ENCODE measurements around the gene CITED1. TPM values are rescaled to one million over a fixed set of nuclear protein-coding genes. Genes with fewer than 3 reads are reported as not detected.

The CITED1 gene
- total and polyA plus RNA-seq, 2 donors (not counting 3 experiments of a cell fraction or from before 2014, with no cell fraction given), result not detected

DNA sequence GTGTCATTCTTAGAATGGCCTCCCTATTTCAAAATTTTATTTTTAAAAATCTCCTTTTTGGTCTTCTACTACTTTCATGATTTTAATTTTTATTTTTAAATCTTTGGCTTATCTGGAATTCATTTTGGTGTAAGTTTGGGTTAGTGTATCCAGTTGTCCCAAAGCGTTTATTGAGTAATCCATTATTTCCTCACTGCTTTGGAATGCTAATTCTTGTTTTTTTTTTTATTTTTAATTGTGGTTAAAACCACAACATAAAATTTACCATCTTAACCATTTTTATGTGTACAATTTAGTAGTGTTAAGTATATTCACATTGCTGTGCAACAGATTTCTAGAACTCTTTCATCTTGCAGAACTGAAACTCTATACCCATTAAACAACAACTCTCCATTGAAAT, 8.7 kb downstream of the CITED1 start:
- H3K9me1 ChIP-seq (replicated peaks; ENCODE audit: control insufficient read depth, extremely low read depth, insufficient read depth, low read length), result no peaks in the 10 kb centered on the region
- H3K9ac ChIP-seq (replicated peaks; ENCODE audit: extremely low read depth, insufficient read depth, low read length), result no peak overlapping the region
- POLR2A ChIA-PET, result no interaction called here
- no peak overlapping the region for H3K27ac ChIP-seq (ENCODE audit: insufficient read depth, low read depth, low read length)
- no peak overlapping the region for H3K4me2 ChIP-seq (ENCODE audit: insufficient read depth, low read length)
- BruUV-seq (replicated peaks), result no TSS peak
- intact Hi-C loops (cut with micrococcal nuclease) (no loop called here), dilution Hi-C loops (cut with MboI; ENCODE audit: extremely low pct_ligation_motif_present, low sequenced_read_pairs) (no loop called here)
- no peaks in the 10 kb centered on the region for H3K36me3 ChIP-seq (ENCODE audit: control insufficient read depth in 2 of 2, extremely low read depth in 1 of 2, insufficient read depth in 2 of 2, low read length in 2 of 2)
- H3K4me1 ChIP-seq (ENCODE audit: control insufficient read depth, extremely low read depth, insufficient read depth, low read length), result no peaks in the 10 kb centered on the region
- no peak overlapping the region for H3K4me3 ChIP-seq (replicated peaks in 1 of 3; ENCODE audit: insufficient read depth in 1 of 3, low read depth in 1 of 3, low read length in 3 of 3)
- CTCF ChIA-PET, result interaction anchor here (1.6 to 1.7 kb wide), 2 partner anchors 54 to 249 kb away, joined by 8 to 28 read pairs; no protein-coding TSS in a partner anchor
- no peak overlapping the region for H2AFZ ChIP-seq (ENCODE audit: low read depth, low read length)
- H3K27me3 ChIP-seq (ENCODE audit: control insufficient read depth in 2 of 2, insufficient read depth in 2 of 2, low read length in 2 of 2), result peaks cover 21 to 25% of the 10 kb centered on the region in 2 experiments
- H4K20me1 ChIP-seq (replicated peaks; ENCODE audit: control insufficient read depth, extremely low read depth, insufficient read depth, low read length), result no peaks in the 10 kb centered on the region
- no peak for DNase-seq (ENCODE audit: low read depth, low spot score)
- H3K9me3 ChIP-seq (replicated peaks; ENCODE audit: control insufficient read depth, insufficient read depth, low read length), result no peaks in the 10 kb centered on the region
- H3K79me2 ChIP-seq (ENCODE audit: control insufficient read depth, insufficient read depth, low read length), result no peaks in the 10 kb centered on the region
- no peak for FAIRE-seq
- TF ChIP-seq JUN (IDR thresholded peaks at IDR 0.05; ENCODE audit: borderline replicate concordance, insufficient read depth, insufficient read length, low read depth) (no peak), GATA2 (IDR thresholded peaks at IDR 0.05; ENCODE audit: insufficient read depth, insufficient read length, low read depth, low read length) (no peak), FOS (IDR thresholded peaks at IDR 0.05; ENCODE audit: borderline replicate concordance, insufficient read depth, low read length) (no peak)
- TF ChIP-seq, protein P1, sequence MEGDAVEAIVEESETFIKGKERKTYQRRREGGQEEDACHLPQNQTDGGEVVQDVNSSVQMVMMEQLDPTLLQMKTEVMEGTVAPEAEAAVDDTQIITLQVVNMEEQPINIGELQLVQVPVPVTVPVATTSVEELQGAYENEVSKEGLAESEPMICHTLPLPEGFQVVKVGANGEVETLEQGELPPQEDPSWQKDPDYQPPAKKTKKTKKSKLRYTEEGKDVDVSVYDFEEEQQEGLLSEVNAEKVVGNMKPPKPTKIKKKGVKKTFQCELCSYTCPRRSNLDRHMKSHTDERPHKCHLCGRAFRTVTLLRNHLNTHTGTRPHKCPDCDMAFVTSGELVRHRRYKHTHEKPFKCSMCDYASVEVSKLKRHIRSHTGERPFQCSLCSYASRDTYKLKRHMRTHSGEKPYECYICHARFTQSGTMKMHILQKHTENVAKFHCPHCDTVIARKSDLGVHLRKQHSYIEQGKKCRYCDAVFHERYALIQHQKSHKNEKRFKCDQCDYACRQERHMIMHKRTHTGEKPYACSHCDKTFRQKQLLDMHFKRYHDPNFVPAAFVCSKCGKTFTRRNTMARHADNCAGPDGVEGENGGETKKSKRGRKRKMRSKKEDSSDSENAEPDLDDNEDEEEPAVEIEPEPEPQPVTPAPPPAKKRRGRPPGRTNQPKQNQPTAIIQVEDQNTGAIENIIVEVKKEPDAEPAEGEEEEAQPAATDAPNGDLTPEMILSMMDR (IDR thresholded peaks at IDR 0.05; ENCODE audit: extremely low read depth in 1 of 2, insufficient read depth in 1 of 2, low read depth in 1 of 2, low read length in 2 of 2), result no peak
- TF ChIP-seq, protein P2, sequence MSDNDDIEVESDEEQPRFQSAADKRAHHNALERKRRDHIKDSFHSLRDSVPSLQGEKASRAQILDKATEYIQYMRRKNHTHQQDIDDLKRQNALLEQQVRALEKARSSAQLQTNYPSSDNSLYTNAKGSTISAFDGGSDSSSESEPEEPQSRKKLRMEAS (IDR thresholded peaks at IDR 0.05; ENCODE audit: insufficient read depth, insufficient read length), result no peak

DNA sequence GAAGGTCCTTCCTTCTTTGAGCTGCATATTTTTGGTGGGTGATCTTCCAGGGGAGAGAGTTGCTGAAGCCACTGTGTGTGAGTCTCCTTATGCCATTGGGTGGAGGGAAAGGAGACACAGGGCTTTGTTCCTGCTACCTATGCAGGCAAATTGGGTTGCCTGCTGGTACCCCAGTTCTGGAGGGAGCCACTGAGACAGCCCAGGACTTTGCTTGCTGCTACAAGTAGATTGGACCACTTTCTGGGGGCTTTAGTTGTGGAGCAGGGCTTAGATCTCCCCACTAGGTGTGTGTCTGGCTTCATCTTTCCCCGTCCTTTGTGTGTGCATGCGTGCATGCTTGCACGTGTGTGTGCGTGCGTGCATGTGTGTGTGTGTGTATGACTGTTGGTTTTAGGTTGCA, 10.0 kb downstream of the CITED1 start:
- TF ChIP-seq POLR2AphosphoS5 (IDR thresholded peaks at IDR 0.05; ENCODE audit: insufficient read depth, low read depth, low read length) (no peak), POLR2A (IDR thresholded peaks at IDR 0.05; ENCODE audit: low read depth, low read length) (no peak), FOS (IDR thresholded peaks at IDR 0.05; ENCODE audit: borderline replicate concordance, insufficient read depth, low read length) (no peak), MYC (IDR thresholded peaks at IDR 0.05; ENCODE audit: low read depth, low read length) (no peak), JUN (IDR thresholded peaks at IDR 0.05; ENCODE audit: borderline replicate concordance, insufficient read depth, insufficient read length, low read depth) (no peak), EZH2 (IDR thresholded peaks at IDR 0.05; ENCODE audit: borderline replicate concordance, low read depth, low read length, severe bottlenecking) (no peak), GATA2 (IDR thresholded peaks at IDR 0.05; ENCODE audit: insufficient read depth, insufficient read length, low read depth, low read length) (no peak)
- TF ChIP-seq, protein P2 (IDR thresholded peaks at IDR 0.05; ENCODE audit: insufficient read depth, insufficient read length), result no peak
- TF ChIP-seq, protein P1 (IDR thresholded peaks at IDR 0.05; ENCODE audit: extremely low read depth in 1 of 2, insufficient read depth in 1 of 2, low read depth in 1 of 2, low read length in 2 of 2), result no peak
- FAIRE-seq, result no peak

More for the DNA sequence above, 10.0 kb downstream of the CITED1 start:
- H4K20me1 ChIP-seq (replicated peaks; ENCODE audit: control insufficient read depth, extremely low read depth, insufficient read depth, low read length), result no peaks in the 10 kb centered on the region
- no peaks in the 10 kb centered on the region for H3K9me1 ChIP-seq (replicated peaks; ENCODE audit: control insufficient read depth, extremely low read depth, insufficient read depth, low read length)
- dilution Hi-C loops (cut with MboI; ENCODE audit: extremely low pct_ligation_motif_present, low sequenced_read_pairs), result no loop called here
- POLR2A ChIA-PET, result no interaction called here
- no peak overlapping the region for H3K4me2 ChIP-seq (ENCODE audit: insufficient read depth, low read length)
- no peaks in the 10 kb centered on the region for H3K36me3 ChIP-seq (ENCODE audit: control insufficient read depth in 2 of 2, extremely low read depth in 1 of 2, insufficient read depth in 2 of 2, low read length in 2 of 2)
- H3K79me2 ChIP-seq (ENCODE audit: control insufficient read depth, insufficient read depth, low read length), result no peaks in the 10 kb centered on the region
- H3K27ac ChIP-seq (ENCODE audit: insufficient read depth, low read depth, low read length), result no peak overlapping the region
- no TSS peak for BruUV-seq (replicated peaks)
- H3K4me3 ChIP-seq (replicated peaks in 1 of 3; ENCODE audit: insufficient read depth in 1 of 3, low read depth in 1 of 3, low read length in 3 of 3), result no peak overlapping the region
- no peaks in the 10 kb centered on the region for H3K9me3 ChIP-seq (replicated peaks; ENCODE audit: control insufficient read depth, insufficient read depth, low read length)
- CTCF ChIA-PET, result interaction anchor here (1.2 kb wide), 1 partner anchor 52 kb away, joined by 3 read pairs; no protein-coding TSS in a partner anchor
- H3K4me1 ChIP-seq (ENCODE audit: control insufficient read depth, extremely low read depth, insufficient read depth, low read length), result no peaks in the 10 kb centered on the region
- no peak overlapping the region for H2AFZ ChIP-seq (ENCODE audit: low read depth, low read length)
- peaks cover 17 to 19% of the 10 kb centered on the region in 2 experiments for H3K27me3 ChIP-seq (ENCODE audit: control insufficient read depth in 2 of 2, insufficient read depth in 2 of 2, low read length in 2 of 2)
- no peak overlapping the region for H3K9ac ChIP-seq (replicated peaks; ENCODE audit: extremely low read depth, insufficient read depth, low read length)
- DNase-seq (ENCODE audit: low read depth, low spot score), result no peak
- intact Hi-C loops (cut with micrococcal nuclease), result no loop called here
